ENCODE measurements around the gene RGS7BP. TPM values are rescaled to one million over a fixed set of nuclear protein-coding genes. Genes with fewer than 3 reads are reported as not detected.

The RGS7BP gene
- total RNA-seq, 1 experiment from 2014 or later, result 5.1 TPM

DNA sequence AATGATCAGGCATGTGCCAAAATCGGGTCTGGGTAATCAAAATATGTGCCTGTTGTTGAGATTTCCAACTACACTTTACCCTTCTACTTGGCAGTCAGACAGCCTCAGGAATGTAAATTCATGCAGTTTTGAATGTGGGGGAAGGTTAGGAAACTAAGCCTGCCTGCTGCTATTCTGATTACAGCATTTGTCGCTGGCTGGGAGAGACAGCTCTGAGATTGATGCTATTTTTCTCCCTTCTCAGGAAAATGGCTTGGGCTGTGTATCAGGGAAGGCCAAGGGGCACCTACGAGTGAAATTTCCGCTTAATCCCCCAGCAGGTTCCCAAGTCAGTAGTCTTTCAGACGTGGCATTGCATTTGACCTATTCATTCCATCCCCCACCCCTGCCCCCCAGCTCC lies 3.6 kb upstream of the RGS7BP start (continued):
- no peak for TF ChIP-seq FOXJ3 (CRISPR knock-in tag; IDR thresholded peaks at IDR 0.05; ENCODE audit: borderline replicate concordance)

DNA sequence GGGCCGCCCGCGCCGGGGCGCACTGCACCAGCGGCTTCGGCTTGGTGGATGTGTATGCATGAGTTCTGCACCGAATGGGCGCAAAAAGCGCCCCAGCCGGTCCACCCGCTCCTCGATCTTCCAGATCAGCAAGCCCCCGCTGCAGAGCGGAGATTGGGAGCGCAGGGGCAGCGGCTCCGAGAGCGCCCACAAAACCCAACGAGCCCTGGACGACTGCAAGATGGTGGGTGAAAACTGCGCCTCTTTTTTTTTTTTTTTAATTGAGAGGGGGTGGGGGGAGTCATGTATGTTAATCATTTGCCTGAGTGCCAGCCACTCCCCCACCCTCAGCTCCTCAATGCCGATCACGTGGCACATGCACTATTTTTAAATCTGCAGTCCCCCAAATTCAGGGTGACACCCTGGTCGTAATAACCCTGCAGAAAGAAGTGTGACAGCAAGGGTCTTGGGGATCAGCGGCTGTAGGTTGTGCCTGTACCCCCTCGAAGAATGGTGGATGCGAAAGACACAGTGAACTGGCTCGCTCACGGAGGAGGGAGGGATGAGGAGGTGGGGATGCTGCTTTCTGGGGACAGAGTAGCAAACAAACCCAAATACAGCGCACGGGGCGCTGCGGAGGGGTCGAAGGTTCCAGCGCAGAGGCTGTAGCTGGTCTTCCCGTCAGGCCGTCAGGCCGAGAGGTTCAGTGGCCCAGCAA lies 900 bp downstream of the RGS7BP start:
- ATAC-seq, result peak; percentile 71
- TF ChIP-seq GRHL2 (CRISPR knock-in tag; IDR thresholded peaks at IDR 0.05; ENCODE audit: insufficient replicate concordance, severe bottlenecking) (no peak), NFATC4 (CRISPR knock-in tag; IDR thresholded peaks at IDR 0.05) (no peak), SP1 (CRISPR knock-in tag; conservative IDR thresholded peaks at IDR 0.05) (0 out of 2 replicates have a peak, but pooled peaks have one; percentile 13), TEAD4 (CRISPR knock-in tag; IDR thresholded peaks at IDR 0.05) (no peak)
- TF ChIP-seq, protein P1, sequence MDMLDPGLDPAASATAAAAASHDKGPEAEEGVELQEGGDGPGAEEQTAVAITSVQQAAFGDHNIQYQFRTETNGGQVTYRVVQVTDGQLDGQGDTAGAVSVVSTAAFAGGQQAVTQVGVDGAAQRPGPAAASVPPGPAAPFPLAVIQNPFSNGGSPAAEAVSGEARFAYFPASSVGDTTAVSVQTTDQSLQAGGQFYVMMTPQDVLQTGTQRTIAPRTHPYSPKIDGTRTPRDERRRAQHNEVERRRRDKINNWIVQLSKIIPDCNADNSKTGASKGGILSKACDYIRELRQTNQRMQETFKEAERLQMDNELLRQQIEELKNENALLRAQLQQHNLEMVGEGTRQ (CRISPR knock-in tag; IDR thresholded peaks at IDR 0.05), result peak; percentile 83
- TF ChIP-seq, protein P2, sequence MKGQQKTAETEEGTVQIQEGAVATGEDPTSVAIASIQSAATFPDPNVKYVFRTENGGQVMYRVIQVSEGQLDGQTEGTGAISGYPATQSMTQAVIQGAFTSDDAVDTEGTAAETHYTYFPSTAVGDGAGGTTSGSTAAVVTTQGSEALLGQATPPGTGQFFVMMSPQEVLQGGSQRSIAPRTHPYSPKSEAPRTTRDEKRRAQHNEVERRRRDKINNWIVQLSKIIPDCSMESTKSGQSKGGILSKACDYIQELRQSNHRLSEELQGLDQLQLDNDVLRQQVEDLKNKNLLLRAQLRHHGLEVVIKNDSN (CRISPR knock-in tag; IDR thresholded peaks at IDR 0.05), result peak; percentile 80
- TF ChIP-seq, protein P3, sequence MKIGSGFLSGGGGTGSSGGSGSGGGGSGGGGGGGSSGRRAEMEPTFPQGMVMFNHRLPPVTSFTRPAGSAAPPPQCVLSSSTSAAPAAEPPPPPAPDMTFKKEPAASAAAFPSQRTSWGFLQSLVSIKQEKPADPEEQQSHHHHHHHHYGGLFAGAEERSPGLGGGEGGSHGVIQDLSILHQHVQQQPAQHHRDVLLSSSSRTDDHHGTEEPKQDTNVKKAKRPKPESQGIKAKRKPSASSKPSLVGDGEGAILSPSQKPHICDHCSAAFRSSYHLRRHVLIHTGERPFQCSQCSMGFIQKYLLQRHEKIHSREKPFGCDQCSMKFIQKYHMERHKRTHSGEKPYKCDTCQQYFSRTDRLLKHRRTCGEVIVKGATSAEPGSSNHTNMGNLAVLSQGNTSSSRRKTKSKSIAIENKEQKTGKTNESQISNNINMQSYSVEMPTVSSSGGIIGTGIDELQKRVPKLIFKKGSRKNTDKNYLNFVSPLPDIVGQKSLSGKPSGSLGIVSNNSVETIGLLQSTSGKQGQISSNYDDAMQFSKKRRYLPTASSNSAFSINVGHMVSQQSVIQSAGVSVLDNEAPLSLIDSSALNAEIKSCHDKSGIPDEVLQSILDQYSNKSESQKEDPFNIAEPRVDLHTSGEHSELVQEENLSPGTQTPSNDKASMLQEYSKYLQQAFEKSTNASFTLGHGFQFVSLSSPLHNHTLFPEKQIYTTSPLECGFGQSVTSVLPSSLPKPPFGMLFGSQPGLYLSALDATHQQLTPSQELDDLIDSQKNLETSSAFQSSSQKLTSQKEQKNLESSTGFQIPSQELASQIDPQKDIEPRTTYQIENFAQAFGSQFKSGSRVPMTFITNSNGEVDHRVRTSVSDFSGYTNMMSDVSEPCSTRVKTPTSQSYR (CRISPR knock-in tag; IDR thresholded peaks at IDR 0.05), result no peak
- TF ChIP-seq, protein P4, sequence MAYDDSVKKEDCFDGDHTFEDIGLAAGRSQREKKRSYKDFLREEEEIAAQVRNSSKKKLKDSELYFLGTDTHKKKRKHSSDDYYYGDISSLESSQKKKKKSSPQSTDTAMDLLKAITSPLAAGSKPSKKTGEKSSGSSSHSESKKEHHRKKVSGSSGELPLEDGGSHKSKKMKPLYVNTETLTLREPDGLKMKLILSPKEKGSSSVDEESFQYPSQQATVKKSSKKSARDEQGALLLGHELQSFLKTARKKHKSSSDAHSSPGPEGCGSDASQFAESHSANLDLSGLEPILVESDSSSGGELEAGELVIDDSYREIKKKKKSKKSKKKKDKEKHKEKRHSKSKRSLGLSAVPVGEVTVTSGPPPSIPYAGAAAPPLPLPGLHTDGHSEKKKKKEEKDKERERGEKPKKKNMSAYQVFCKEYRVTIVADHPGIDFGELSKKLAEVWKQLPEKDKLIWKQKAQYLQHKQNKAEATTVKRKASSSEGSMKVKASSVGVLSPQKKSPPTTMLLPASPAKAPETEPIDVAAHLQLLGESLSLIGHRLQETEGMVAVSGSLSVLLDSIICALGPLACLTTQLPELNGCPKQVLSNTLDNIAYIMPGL (CRISPR knock-in tag; IDR thresholded peaks at IDR 0.05), result peak; percentile 51; the same call in 1 of the 2 replicates
- TF ChIP-seq, protein P5, sequence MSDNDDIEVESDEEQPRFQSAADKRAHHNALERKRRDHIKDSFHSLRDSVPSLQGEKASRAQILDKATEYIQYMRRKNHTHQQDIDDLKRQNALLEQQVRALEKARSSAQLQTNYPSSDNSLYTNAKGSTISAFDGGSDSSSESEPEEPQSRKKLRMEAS (CRISPR knock-in tag; IDR thresholded peaks at IDR 0.05), result peak; percentile 49; the same call in 1 of the 2 replicates

DNA sequence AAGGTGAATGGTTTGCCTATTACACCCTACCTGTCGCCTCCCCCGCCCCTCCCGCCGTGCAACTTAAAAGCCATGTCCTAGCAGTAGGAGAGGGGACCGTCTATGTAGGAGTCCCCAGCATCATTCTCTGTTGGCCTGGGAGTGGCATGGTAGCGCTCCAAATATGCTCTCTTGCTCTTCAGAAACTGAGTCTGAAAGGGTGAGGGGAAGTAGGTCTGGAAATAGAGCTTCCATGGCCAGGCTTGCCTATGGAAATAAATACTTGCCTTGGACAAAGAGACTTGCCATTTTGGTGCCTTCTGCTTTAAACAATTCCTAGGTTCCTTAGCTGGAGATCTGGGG lies 1.4 kb downstream of the RGS7BP start:
- ATAC-seq (no peak), DNase-seq (ENCODE audit: low spot score) (no peak)
- CTCF ChIA-PET, result interaction anchor here (0.7 to 3.1 kb wide), 6 partner anchors 10 to 276 kb away, joined by 3 to 30 read pairs (median 4); no protein-coding TSS in a partner anchor
- H3K9me3 Mint-ChIP-seq, result no peaks in the 10 kb centered on the region
- peaks cover 46% of the 10 kb centered on the region for H3K27me3 Mint-ChIP-seq (ENCODE audit: low read depth)
- POLR2A ChIA-PET, result no interaction called here
- no peak overlapping the region for H3K27ac Mint-ChIP-seq
- peak overlapping the region; percentile 88 for H3K4me3 Mint-ChIP-seq
- H3K36me3 Mint-ChIP-seq, result no peaks in the 10 kb centered on the region
- H3K4me1 Mint-ChIP-seq, result peaks cover 25% of the 10 kb centered on the region
- TF ChIP-seq PRRX2 (CRISPR knock-in tag; IDR thresholded peaks at IDR 0.05), result no peak
- TF ChIP-seq, protein P5 (CRISPR knock-in tag; IDR thresholded peaks at IDR 0.05), result peak; percentile 8; the same call in 1 of the 2 replicates

More for the DNA sequence above, 900 bp downstream of the RGS7BP start:
- DNase-seq (ENCODE audit: low spot score), result peak; percentile 66
- Mint-ChIP-seq H3K36me3 (no peaks in the 10 kb centered on the region), H3K4me1 (peaks cover 30% of the 10 kb centered on the region), H3K9me3 (no peaks in the 10 kb centered on the region), H3K27me3 (ENCODE audit: low read depth) (peaks cover 46% of the 10 kb centered on the region), H3K4me3 (peak overlapping the region; percentile 88), H3K27ac (peak overlapping the region; percentile 55; the same call in 1 of the 2 replicates)
- ChIA-PET POLR2A (interaction anchor here (0.6 to 1.5 kb wide), 2 partner anchors 88 to 529 kb away, joined by 3 to 5 read pairs; no protein-coding TSS in a partner anchor), CTCF (interaction anchor here (0.7 to 3.1 kb wide), 11 partner anchors 9 to 277 kb away, joined by 3 to 30 read pairs (median 4); no protein-coding TSS in a partner anchor)

DNA sequence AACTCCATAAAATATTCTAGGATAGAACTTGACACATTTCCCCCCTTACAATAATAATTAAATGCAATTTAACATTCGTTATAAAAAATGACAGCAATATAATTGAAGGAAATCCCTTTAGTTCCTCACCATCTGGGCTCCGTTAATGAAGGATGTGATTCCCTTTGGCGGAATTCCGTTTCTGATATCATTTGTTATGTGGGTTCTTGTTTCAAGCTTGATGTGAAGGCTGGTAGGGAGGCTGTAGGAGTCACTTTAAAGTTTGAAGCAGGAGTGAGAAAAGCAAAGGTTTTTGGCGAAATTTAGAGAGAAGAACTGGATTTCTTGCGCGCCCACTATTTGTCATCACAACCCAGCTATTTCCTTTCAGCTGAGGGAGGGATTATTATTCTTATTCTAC lies 4.0 kb downstream of the RGS7BP start:
- H3K4me1 Mint-ChIP-seq, result peaks cover 13% of the 10 kb centered on the region
- CTCF ChIA-PET, result interaction anchor here (1.2 kb wide), 1 partner anchor 86 kb away, joined by 3 read pairs; no protein-coding TSS in a partner anchor
- POLR2A ChIA-PET, result no interaction called here
- no peak for TF ChIP-seq SMAD3 (CRISPR knock-in tag; IDR thresholded peaks at IDR 0.05; ENCODE audit: borderline replicate concordance)
- H3K36me3 Mint-ChIP-seq, result no peaks in the 10 kb centered on the region
- H3K9me3 Mint-ChIP-seq, result no peaks in the 10 kb centered on the region
- no peak overlapping the region for H3K4me3 Mint-ChIP-seq
- ATAC-seq (no peak), DNase-seq (ENCODE audit: low spot score) (no peak)
- H3K27ac Mint-ChIP-seq, result no peak overlapping the region
- peaks cover 24% of the 10 kb centered on the region for H3K27me3 Mint-ChIP-seq (ENCODE audit: low read depth)

Data from WTC11 (cell line).